Endodermal cell (in vitro differentiated cells): ENCODE data around the gene TXNRD3. TPM values are rescaled to one million over a fixed set of nuclear protein-coding genes. Genes with fewer than 3 reads are reported as not detected.

Experiments
- DNase-seq: peaks from one replicate; pipeline ENCODE4 v3.0.0-alpha.2; 2017
- H3K27ac ChIP-seq: 2 replicates; pipeline ENCODE4 v1.5.1; 2013; ENCODE audit warnings: mild to moderate bottlenecking, low read depth, low read length, moderate library complexity
- H3K27me3 ChIP-seq: 2 replicates; pipeline ENCODE4 v1.6.1; 2013; ENCODE audit warnings: mild to moderate bottlenecking, low read length, moderate library complexity; ENCODE audit not compliant: insufficient read depth, control insufficient read depth, poor library complexity, severe bottlenecking
- H3K36me3 ChIP-seq: 2 replicates; pipeline ENCODE4 v1.7.0; 2013; ENCODE audit warnings: mild to moderate bottlenecking, low read length, moderate library complexity; ENCODE audit not compliant: control insufficient read depth, insufficient read depth
- H3K4me1 ChIP-seq: one replicate; pipeline ENCODE4 v1.7.0; 2013; ENCODE audit warnings: low read length; ENCODE audit not compliant: control insufficient read depth, insufficient read depth
- H3K4me3 ChIP-seq: 2 replicates; pipeline ENCODE4 v1.5.1; 2013; ENCODE audit warnings: mild to moderate bottlenecking, low read length, moderate library complexity
- H3K9ac ChIP-seq: 2 replicates; pipeline ENCODE4 v1.6.1; 2013; ENCODE audit warnings: mild to moderate bottlenecking, low read length, moderate library complexity; ENCODE audit not compliant: poor library complexity, severe bottlenecking; ENCODE audit errors: extremely low read depth
- H3K9me3 ChIP-seq: 2 replicates; pipeline ENCODE4 v1.6.1; 2013; ENCODE audit warnings: mild to moderate bottlenecking, low read length, moderate library complexity; ENCODE audit not compliant: control insufficient read depth
- H3K27ac Mint-ChIP-seq: 2 replicates; pipeline ENCODE4 v1.8.0; 2020; ENCODE audit warnings: mixed read lengths
- H3K27me3 Mint-ChIP-seq: 2 replicates; pipeline ENCODE4 v1.8.0; 2021; ENCODE audit warnings: mild to moderate bottlenecking, mixed read lengths; ENCODE audit not compliant: insufficient read depth
- H3K36me3 Mint-ChIP-seq: 2 replicates; pipeline ENCODE4 v1.8.0; 2020; ENCODE audit warnings: low read depth, mixed read lengths
- H3K4me1 Mint-ChIP-seq: 2 replicates; pipeline ENCODE4 v1.8.0; 2020; ENCODE audit warnings: mixed read lengths
- H3K4me3 Mint-ChIP-seq: 2 replicates; pipeline ENCODE4 v1.8.0; 2020; ENCODE audit warnings: mild to moderate bottlenecking, moderate library complexity, mixed read lengths
- H3K9me3 Mint-ChIP-seq: 2 replicates; pipeline ENCODE4 v1.8.0; 2020; ENCODE audit warnings: mild to moderate bottlenecking, mixed read lengths
- CTCF ChIP-seq: fragments of 200-600 bp; sonication (generic); conservative IDR thresholded peaks from 2 replicates; pipeline ENCODE4 v1.5.0; 2021; ENCODE audit warnings: antibody characterized with exemption, mild to moderate bottlenecking
- WGBS, 2 experiments: methylation state at CpG; one replicate each; pipeline versions ENCODE4 v1.1.5 to v1.1.7; 2013; ENCODE audit warnings: missing lambda C conversion rate in 2 of 2, mixed read lengths in 1 of 2; ENCODE audit not compliant: insufficient coverage in 1 of 2, insufficient read length in 1 of 2; 5-methylcytosine and 5-hydroxymethylcytosine counted together
- total RNA-seq, 2 donors: library from RNA; stranded (reverse); fragmentation: NEBNext Ultra II Directional in 1 of 2; extraction: Animal tissue kit (Norgen Biotek cat#: 25700) in 1 of 2; gene quantifications; 2 replicates in 1 of 2; 3 replicates in 1 of 2; pipeline ENCODE4 v1.2.1, GENCODE V29; 2021

Gene TXNRD3
- total RNA-seq, 2 donors from 2014 or later, result 13.1 to 18.1 TPM

- Histone ChIP-seq H3K4me1 (no peaks in the 10 kb centered on the region), H3K27ac (no peak overlapping the region), H3K36me3 (no peaks in the 10 kb centered on the region), H3K9ac (no peak overlapping the region), H3K4me3 (no peak overlapping the region), H3K9me3 (no peaks in the 10 kb centered on the region), H3K27me3 (no peaks in the 10 kb centered on the region)
- TF ChIP-seq CTCF, result no peak
- H3K27me3 Mint-ChIP-seq, result no peaks in the 10 kb centered on the region
- no peak overlapping the region for H3K4me3 Mint-ChIP-seq
- 14 to 64% methylated on average over 1 of the region's 1 CpG for WGBS, 2 experiments
- peaks cover 4% of the 10 kb centered on the region for H3K36me3 Mint-ChIP-seq
- H3K4me1 Mint-ChIP-seq, result no peaks in the 10 kb centered on the region
- no peak overlapping the region for H3K27ac Mint-ChIP-seq
- H3K9me3 Mint-ChIP-seq, result no peaks in the 10 kb centered on the region
- no peak for DNase-seq
Observed at GRCh38 chr3:126618021-126618420, 36.9 kb downstream of the TXNRD3 start.

- Histone ChIP-seq H3K4me3 (no peak overlapping the region), H3K9ac (no peak overlapping the region), H3K9me3 (no peaks in the 10 kb centered on the region), H3K4me1 (no peaks in the 10 kb centered on the region), H3K27ac (no peak overlapping the region), H3K36me3 (no peaks in the 10 kb centered on the region), H3K27me3 (no peaks in the 10 kb centered on the region)
- Mint-ChIP-seq H3K36me3 (peaks cover 4% of the 10 kb centered on the region), H3K27me3 (no peaks in the 10 kb centered on the region), H3K27ac (no peak overlapping the region), H3K4me3 (no peak overlapping the region), H3K9me3 (no peaks in the 10 kb centered on the region), H3K4me1 (no peaks in the 10 kb centered on the region)
- no peak for TF ChIP-seq CTCF
- DNase-seq, result no peak
Observed at GRCh38 chr3:126617571-126617970, 37.4 kb downstream of the TXNRD3 start.

- no peak for DNase-seq
- H3K36me3 Mint-ChIP-seq, result peaks cover 4% of the 10 kb centered on the region
- H3K27ac Mint-ChIP-seq, result no peak overlapping the region
- no peak for TF ChIP-seq CTCF
- H3K4me1 Mint-ChIP-seq, result no peaks in the 10 kb centered on the region
- no peak overlapping the region for H3K27ac ChIP-seq
- no peak overlapping the region for H3K4me3 Mint-ChIP-seq
- H3K36me3 ChIP-seq, result no peaks in the 10 kb centered on the region
- H3K27me3 Mint-ChIP-seq, result no peaks in the 10 kb centered on the region
- H3K9me3 Mint-ChIP-seq, result no peaks in the 10 kb centered on the region
- H3K9ac ChIP-seq, result no peak overlapping the region
- no peaks in the 10 kb centered on the region for H3K27me3 ChIP-seq
- 89 to 90% methylated on average over 2 of the region's 2 CpGs for WGBS, 2 experiments
- H3K9me3 ChIP-seq, result no peaks in the 10 kb centered on the region
- no peak overlapping the region for H3K4me3 ChIP-seq
- no peaks in the 10 kb centered on the region for H3K4me1 ChIP-seq
Observed at GRCh38 chr3:126616931-126617330, 38.0 kb downstream of the TXNRD3 start.
